PFSK-1 (cell line): ENCODE data around the gene IFT81.

ENCODE experiments used
- FOXP2 ChIP-seq: optimal IDR thresholded peaks from 2 replicates; pipeline ENCODE3; 2011; ENCODE audit warnings: borderline replicate concordance, control low read depth, inconsistent platforms; ENCODE audit not compliant: insufficient read depth; ENCODE audit errors: extremely low read length, extremely low read depth
- POLR2AphosphoS5 ChIP-seq: IDR thresholded peaks from 2 replicates; pipeline ENCODE4 v1.6.1; 2012; ENCODE audit warnings: low read depth, mild to moderate bottlenecking, control low read depth, low read length, moderate library complexity
- REST ChIP-seq, 2 experiments: IDR thresholded peaks; 2 replicates each; pipeline versions ENCODE4 v1.6.1 to v1.8.0; 2011 to 2012; ENCODE audit warnings: low read depth in 2 of 2, low read length in 2 of 2, control low read depth in 1 of 2, inconsistent platforms in 1 of 2, mild to moderate bottlenecking in 1 of 2, moderate library complexity in 1 of 2; ENCODE audit not compliant: insufficient read depth in 1 of 2
- SIN3A ChIP-seq: IDR thresholded peaks from 2 replicates; pipeline ENCODE4 v1.6.1; 2012; ENCODE audit warnings: mild to moderate bottlenecking, low read length, moderate library complexity, borderline replicate concordance; ENCODE audit not compliant: insufficient read depth
- TAF1 ChIP-seq: IDR thresholded peaks from 2 replicates; pipeline ENCODE4 v1.6.1; 2012; ENCODE audit warnings: low read length, control low read depth, borderline replicate concordance; ENCODE audit not compliant: insufficient read depth

IFT81 gene

DNA sequence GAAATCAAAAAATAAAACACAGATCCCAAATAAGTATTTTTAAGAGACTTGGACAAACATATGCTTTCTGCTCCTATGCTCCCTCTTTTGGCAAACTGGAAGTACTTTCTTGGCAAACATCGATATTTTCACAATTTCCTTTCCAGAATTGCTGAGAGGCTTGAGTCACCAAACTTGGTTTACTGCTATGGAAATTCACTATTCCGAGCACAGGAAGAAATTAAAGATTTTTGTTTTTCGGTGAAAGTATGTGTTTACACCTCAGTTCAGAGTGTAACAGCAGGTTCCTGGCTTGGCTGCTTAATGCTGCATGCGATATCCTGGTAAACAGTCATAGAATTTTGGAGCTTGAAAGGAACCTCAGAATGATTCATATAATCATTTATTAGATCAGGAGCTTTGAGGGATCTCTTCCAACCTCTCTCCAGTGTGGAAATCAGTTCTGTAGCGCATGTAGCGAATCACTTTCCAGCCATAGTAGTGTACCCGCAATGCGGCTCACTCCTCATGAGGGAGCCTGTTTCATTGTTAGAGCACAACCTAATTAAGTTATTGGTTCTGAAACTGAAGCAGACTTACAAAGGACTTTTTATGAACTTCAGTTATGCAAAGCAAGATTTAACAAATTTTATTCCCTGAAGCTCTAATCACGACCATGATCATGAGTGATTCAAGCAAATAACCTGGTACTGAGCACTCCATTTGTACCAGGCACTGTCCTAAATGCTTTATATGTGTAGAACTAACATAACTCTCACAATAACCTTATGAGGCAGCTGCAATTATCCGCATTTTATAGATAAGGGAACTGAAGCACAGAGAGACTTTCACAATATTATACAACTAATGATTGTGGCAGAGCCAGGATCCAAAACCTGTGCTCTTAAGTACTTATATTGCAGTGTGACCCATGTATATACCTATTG, 100.5 kb downstream of the IFT81 start:
- TF ChIP-seq POLR2AphosphoS5: no peak
- TF ChIP-seq TAF1: no peak
- TF ChIP-seq SIN3A: no peak
- TF ChIP-seq FOXP2: no peak
- TF ChIP-seq REST (IDR thresholded peaks at IDR 0.05; ENCODE audit: insufficient read depth in 1 of 2, low read depth in 2 of 2, low read length in 2 of 2): no peak

DNA sequence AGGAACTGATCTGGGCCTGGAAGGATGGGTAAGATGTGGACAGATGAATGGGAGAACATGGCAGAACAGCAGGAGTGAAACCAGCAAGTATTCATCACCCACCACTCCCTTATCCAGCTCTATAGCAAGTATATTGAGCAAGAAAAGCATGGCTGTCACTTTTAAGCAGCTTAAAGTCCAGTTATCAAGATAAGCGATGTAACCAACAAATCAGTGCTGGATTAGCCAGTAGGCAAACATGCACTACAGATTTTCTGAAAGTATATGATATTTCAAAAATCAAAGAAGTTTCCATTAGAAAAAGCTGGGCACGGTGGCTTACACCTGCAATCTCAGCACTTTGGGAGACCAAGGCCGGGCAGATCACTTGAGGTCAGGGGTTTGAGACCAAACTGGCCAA, 103.0 kb downstream of the IFT81 start:
- no peak for TF ChIP-seq TAF1
- no peak for TF ChIP-seq SIN3A
- no peak for TF ChIP-seq REST (IDR thresholded peaks at IDR 0.05; ENCODE audit: insufficient read depth in 1 of 2, low read depth in 2 of 2, low read length in 2 of 2)
- TF ChIP-seq POLR2AphosphoS5: no peak
- TF ChIP-seq FOXP2: no peak

DNA sequence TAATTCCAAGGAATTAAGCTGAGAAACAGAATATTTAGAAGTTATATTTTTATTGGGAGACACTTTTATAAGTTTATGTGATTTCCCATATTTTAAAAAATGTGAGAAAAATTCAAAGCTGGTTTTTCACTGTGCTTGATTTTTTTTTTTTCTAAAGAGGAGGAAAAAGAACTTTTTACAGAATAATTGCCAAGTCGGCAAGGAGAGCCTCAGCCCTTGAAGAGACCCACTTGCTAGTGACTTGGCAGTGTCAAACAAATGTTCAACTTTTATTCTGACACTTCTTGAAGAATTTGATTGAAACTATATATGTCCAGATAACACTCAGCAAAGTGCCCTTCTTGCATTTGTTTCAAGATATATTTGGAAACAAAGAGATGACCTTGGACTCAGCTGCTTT, 104.6 kb downstream of the IFT81 start:
- TF ChIP-seq TAF1 (no peak), FOXP2 (no peak), POLR2AphosphoS5 (no peak), SIN3A (no peak), REST (IDR thresholded peaks at IDR 0.05; ENCODE audit: insufficient read depth in 1 of 2, low read depth in 2 of 2, low read length in 2 of 2) (no peak)

GRCh38 chr12:110229409-110229808, 105.3 kb downstream of the IFT81 start:
- TF ChIP-seq TAF1 (no peak), SIN3A (no peak), REST (IDR thresholded peaks at IDR 0.05; ENCODE audit: insufficient read depth in 1 of 2, low read depth in 2 of 2, low read length in 2 of 2) (no peak), POLR2AphosphoS5 (no peak), FOXP2 (no peak)
